BJ (cell line): ENCODE results near the gene ZNF740. TPM values are rescaled to one million over a fixed set of nuclear protein-coding genes. Genes with fewer than 3 reads are reported as not detected.

Experiments
- CTCF ChIA-PET: fragments of 350-600 bp; formaldehyde crosslinking; extraction: SDS; loops from one replicate; lab custom pipeline; 2021; ENCODE audit warnings: antibody characterized with exemption, inconsistent platforms; lab: Yijun Ruan, JAX
- POLR2A ChIA-PET: fragments of 300-600 bp; sonication (Branson Sonifier 250); formaldehyde crosslinking; extraction: SDS; loops from one replicate; lab custom pipeline; 2021; ENCODE audit warnings: antibody characterized with exemption; lab: Charles Lee
- DNase-seq: peaks from one replicate; pipeline ENCODE4 v3.0.0-alpha.2; 2011; ENCODE audit warnings: low read depth
- H3K27me3 ChIP-seq: 2 replicates; pipeline ENCODE4 v1.6.0; 2011; ENCODE audit warnings: low read length; ENCODE audit not compliant: control insufficient read depth, insufficient read depth
- H3K36me3 ChIP-seq: 2 replicates; pipeline ENCODE4 v1.5.1; 2011; ENCODE audit warnings: low read length; ENCODE audit not compliant: control insufficient read depth, insufficient read depth
- H3K4me3 ChIP-seq: 2 replicates; pipeline ENCODE4 v1.5.1; 2011; ENCODE audit warnings: low read depth, mild to moderate bottlenecking, control low read depth, low read length
- polyA plus RNA-seq: library from polyadenylated mRNA; depleted of rRNA; stranded (reverse); fragments of >200 nt; gene quantifications from 2 replicates; pipeline ENCODE4 v1.2.3, GENCODE V29; 2011
- TF ChIP-seq, protein P1 (sequence below): IDR thresholded peaks from 2 replicates; pipeline ENCODE4 v1.5.1; 2011; ENCODE audit warnings: low read depth, mild to moderate bottlenecking, control low read depth, inconsistent platforms, low read length, moderate library complexity; ENCODE audit not compliant: insufficient read depth

Gene ZNF740
- polyA plus RNA-seq, 1 experiment = 15.7 TPM

DNA sequence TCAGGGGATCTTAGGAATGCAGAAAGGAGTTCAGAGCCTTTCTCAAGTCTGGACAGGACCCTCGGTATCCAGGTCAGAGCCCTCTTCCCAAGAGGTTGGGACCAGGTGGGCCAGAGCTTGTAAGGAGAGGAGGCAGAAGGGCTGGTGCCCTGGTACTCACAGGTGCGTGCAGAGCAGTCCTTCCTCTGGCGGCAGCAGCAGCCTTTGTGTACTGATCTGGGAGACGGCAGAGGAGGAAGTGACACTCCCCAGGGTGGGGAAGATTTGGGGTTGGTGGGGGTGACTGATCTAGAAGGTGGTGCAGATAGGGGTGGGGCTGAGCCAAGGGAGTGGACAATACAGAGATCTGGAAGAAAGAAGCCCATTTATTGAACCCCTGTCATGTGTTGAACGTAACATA lies 26.5 kb downstream of the ZNF740 start, which contains the start of gene ITGB7:
Gene ITGB7, minus strand, starts transcription at position 210 of the 400 bp plus-strand sequence. CDS start 6,808 bp downstream, outside the sequence.
- H3K27me3 ChIP-seq = no peaks in the 10 kb centered on the region
- no peak for DNase-seq
- ChIA-PET CTCF (interaction anchor here (1.3 to 13.1 kb wide), 3 partner anchors 44 to 93 kb away, joined by 6 to 240 read pairs (median 6); partner anchors contain the start of gene MYG1), POLR2A (no interaction called here)
- no peak within 1 kb of the TSS for H3K4me3 ChIP-seq
- H3K36me3 ChIP-seq = peaks cover 16% of the 10 kb centered on the region
- TF ChIP-seq, protein P1, sequence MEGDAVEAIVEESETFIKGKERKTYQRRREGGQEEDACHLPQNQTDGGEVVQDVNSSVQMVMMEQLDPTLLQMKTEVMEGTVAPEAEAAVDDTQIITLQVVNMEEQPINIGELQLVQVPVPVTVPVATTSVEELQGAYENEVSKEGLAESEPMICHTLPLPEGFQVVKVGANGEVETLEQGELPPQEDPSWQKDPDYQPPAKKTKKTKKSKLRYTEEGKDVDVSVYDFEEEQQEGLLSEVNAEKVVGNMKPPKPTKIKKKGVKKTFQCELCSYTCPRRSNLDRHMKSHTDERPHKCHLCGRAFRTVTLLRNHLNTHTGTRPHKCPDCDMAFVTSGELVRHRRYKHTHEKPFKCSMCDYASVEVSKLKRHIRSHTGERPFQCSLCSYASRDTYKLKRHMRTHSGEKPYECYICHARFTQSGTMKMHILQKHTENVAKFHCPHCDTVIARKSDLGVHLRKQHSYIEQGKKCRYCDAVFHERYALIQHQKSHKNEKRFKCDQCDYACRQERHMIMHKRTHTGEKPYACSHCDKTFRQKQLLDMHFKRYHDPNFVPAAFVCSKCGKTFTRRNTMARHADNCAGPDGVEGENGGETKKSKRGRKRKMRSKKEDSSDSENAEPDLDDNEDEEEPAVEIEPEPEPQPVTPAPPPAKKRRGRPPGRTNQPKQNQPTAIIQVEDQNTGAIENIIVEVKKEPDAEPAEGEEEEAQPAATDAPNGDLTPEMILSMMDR = no peak

GRCh38 chr12:53208435-53208834 lies 27.9 kb downstream of the ZNF740 start:
- no peak for DNase-seq
- H3K27me3 ChIP-seq = no peaks in the 10 kb centered on the region
- CTCF ChIA-PET = interaction anchor here (0.8 to 13.1 kb wide), 7 partner anchors 9 to 113 kb away, joined by 3 to 240 read pairs (median 4); partner anchors contain the start of gene AAAS
- TF ChIP-seq, protein P1 = no peak
- POLR2A ChIA-PET = no interaction called here
- no peak overlapping the region for H3K4me3 ChIP-seq
- peaks cover 26% of the 10 kb centered on the region for H3K36me3 ChIP-seq

DNA sequence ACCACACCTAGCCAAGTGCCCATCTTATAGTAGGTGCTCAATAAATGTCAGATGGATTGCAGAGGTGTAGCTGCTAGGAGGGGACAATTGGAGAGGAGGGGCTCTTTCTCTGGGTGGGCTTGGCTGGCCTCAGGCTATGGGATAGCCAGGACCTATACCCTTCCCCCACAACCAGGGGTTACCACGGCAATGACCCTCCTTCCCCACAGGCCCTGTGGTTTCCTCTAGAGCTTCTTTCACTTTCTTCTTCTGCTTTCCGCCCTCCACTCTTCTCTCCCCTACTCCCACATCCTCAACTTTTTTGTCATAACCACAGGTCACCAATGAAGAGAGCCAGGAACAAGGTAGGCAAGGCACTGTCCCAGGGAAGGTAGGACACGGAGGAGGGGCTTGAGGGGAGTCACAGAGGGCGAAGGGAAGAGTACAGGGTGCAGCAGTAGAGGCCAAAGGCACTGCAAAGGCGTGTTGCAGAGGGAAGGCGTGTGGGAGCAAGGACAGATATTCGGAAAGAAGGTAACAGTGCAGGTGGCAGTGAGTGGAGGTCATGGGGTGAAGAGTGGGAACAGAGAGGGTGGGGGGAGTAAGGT lies 28.4 kb downstream of the ZNF740 start:
- TF ChIP-seq, protein P1 = no peak
- no peak for DNase-seq
- CTCF ChIA-PET = interaction anchor here (1.1 to 13.1 kb wide), 7 partner anchors 10 to 112 kb away, joined by 3 to 240 read pairs (median 6); partner anchors contain the start of gene AAAS

DNA sequence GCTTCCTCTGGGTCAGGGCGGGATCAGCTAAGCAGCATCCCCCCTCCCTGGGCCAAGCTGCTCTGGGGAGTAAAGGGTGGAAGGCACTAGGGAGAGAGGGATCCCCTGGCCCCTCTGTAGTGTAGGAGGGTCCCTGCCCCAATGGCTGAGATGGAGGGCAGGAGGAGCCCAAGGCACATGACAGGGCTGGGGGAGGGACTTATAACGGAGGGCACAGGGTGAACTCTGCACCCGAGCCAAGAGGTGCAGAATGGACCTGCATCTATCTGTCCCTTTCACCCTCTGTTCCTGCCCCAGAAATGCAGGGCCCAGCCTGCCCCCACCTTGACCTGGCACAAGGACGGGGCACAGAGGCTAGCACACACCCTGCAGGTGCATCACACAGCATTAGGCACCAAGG lies 30.3 kb downstream of the ZNF740 start:
- Histone ChIP-seq H3K4me3 (no peak overlapping the region), H3K27me3 (no peaks in the 10 kb centered on the region), H3K36me3 (peaks cover 45% of the 10 kb centered on the region)
- no peak for DNase-seq
- POLR2A ChIA-PET = no interaction called here
- CTCF ChIA-PET = interaction anchor here (0.7 to 13.1 kb wide), 12 partner anchors 9 to 144 kb away, joined by 3 to 240 read pairs (median 10); partner anchors contain the start of gene AAAS
- TF ChIP-seq, protein P1 = no peak

More for the DNA sequence above, 28.4 kb downstream of the ZNF740 start:
- POLR2A ChIA-PET = no interaction called here
- Histone ChIP-seq H3K27me3 (no peaks in the 10 kb centered on the region), H3K4me3 (no peak overlapping the region), H3K36me3 (peaks cover 32% of the 10 kb centered on the region)
